DOHH2 (cell line): Measurements from ENCODE around the gene EPHA3.

Experiments used
- H3F3A ChIP-seq: fragments of 200-600 bp; sonication (generic), shearing (Covaris generic); 2 replicates; pipeline ENCODE4 v1.6.0; 2016; ENCODE audit warnings: antibody characterized with exemption, mild to moderate bottlenecking; ENCODE audit not compliant: control insufficient read depth, insufficient read depth
- H3K27ac ChIP-seq: fragments of 200-600 bp; sonication (generic); 2 replicates; pipeline ENCODE4 v1.5.1; 2014; ENCODE audit warnings: low read depth, mild to moderate bottlenecking, low read length, moderate library complexity
- H3K27me3 ChIP-seq: fragments of 200-600 bp; sonication (generic); 2 replicates; pipeline ENCODE4 v1.6.1; 2014; ENCODE audit warnings: mild to moderate bottlenecking, low read length, mixed read lengths; ENCODE audit not compliant: control insufficient read depth
- H3K36me3 ChIP-seq: fragments of 200-600 bp; sonication (generic); 2 replicates; pipeline ENCODE4 v1.6.1; 2014; ENCODE audit warnings: mild to moderate bottlenecking, low read length, moderate library complexity, mixed read lengths; ENCODE audit not compliant: control insufficient read depth
- H3K4me1 ChIP-seq: fragments of 200-600 bp; sonication (generic); 2 replicates; pipeline ENCODE4 v1.6.1; 2014; ENCODE audit warnings: mild to moderate bottlenecking, low read length, mixed read lengths; ENCODE audit not compliant: control insufficient read depth
- H3K4me2 ChIP-seq: fragments of 200-600 bp; sonication (generic); 2 replicates; pipeline ENCODE4 v1.6.0; 2014; ENCODE audit warnings: mild to moderate bottlenecking, low read length, moderate library complexity
- H3K4me3 ChIP-seq: fragments of 200-600 bp; sonication (generic); 2 replicates; pipeline ENCODE4 v1.5.1; 2014; ENCODE audit warnings: mild to moderate bottlenecking, low read length, mixed read lengths
- H3K79me2 ChIP-seq: fragments of 200-600 bp; sonication (generic); 2 replicates; pipeline ENCODE4 v1.6.1; 2014; ENCODE audit warnings: mild to moderate bottlenecking, low read length, mixed read lengths; ENCODE audit not compliant: control insufficient read depth
- H3K9me2 ChIP-seq: fragments of 200-600 bp; sonication (generic); replicated peaks from 2 replicates; pipeline ENCODE4 v1.6.1; 2014; ENCODE audit warnings: mild to moderate bottlenecking, low read length, mixed read lengths; ENCODE audit not compliant: control insufficient read depth
- H3K9me3 ChIP-seq: fragments of 200-600 bp; sonication (generic); 2 replicates; pipeline ENCODE4 v1.6.1; 2014; ENCODE audit warnings: antibody characterized with exemption, low read length, mixed read lengths; ENCODE audit not compliant: control insufficient read depth, insufficient read depth
- H4K20me1 ChIP-seq: fragments of 200-600 bp; sonication (generic); 2 replicates; pipeline ENCODE4 v1.6.0; 2014; ENCODE audit warnings: low read depth, mild to moderate bottlenecking, antibody characterized with exemption, low read length, moderate library complexity; ENCODE audit not compliant: control insufficient read depth, insufficient read depth
- CTCF ChIP-seq: fragments of 200-600 bp; sonication (generic); IDR thresholded peaks from one replicate; pipeline ENCODE4 v1.5.1; 2014; ENCODE audit warnings: antibody characterized with exemption, mild to moderate bottlenecking, low read depth, low read length; ENCODE audit not compliant: poor library complexity, severe bottlenecking
- EZH2phosphoT487 ChIP-seq: fragments of 200-600 bp; sonication (generic); IDR thresholded peaks from 2 replicates; pipeline ENCODE4 v1.6.1; 2017; ENCODE audit warnings: borderline replicate concordance, mild to moderate bottlenecking, antibody characterized with exemption, low read length, moderate library complexity, mixed read lengths

EPHA3 gene

GRCh38 chr3:89467898-89468363, 360.5 kb downstream of the EPHA3 start:
- H3K4me1 ChIP-seq = no peaks in the 10 kb centered on the region
- no peak overlapping the region for H3K27ac ChIP-seq
- H4K20me1 ChIP-seq = no peaks in the 10 kb centered on the region
- H3K4me3 ChIP-seq = no peak overlapping the region
- no peaks in the 10 kb centered on the region for H3F3A ChIP-seq
- H3K9me3 ChIP-seq = no peaks in the 10 kb centered on the region
- no peaks in the 10 kb centered on the region for H3K36me3 ChIP-seq
- H3K79me2 ChIP-seq = no peaks in the 10 kb centered on the region
- H3K27me3 ChIP-seq = no peaks in the 10 kb centered on the region
- no peaks in the 10 kb centered on the region for H3K9me2 ChIP-seq
- no peak overlapping the region for H3K4me2 ChIP-seq
- no peak for TF ChIP-seq CTCF
- no peak for TF ChIP-seq EZH2phosphoT487

- no peaks in the 10 kb centered on the region for H3K36me3 ChIP-seq
- H3F3A ChIP-seq = no peaks in the 10 kb centered on the region
- no peak overlapping the region for H3K4me3 ChIP-seq
- no peak overlapping the region for H3K27ac ChIP-seq
- H3K9me2 ChIP-seq = no peaks in the 10 kb centered on the region
- no peak overlapping the region for H3K4me2 ChIP-seq
- H4K20me1 ChIP-seq = no peaks in the 10 kb centered on the region
- TF ChIP-seq EZH2phosphoT487 (no peak), CTCF (no peak)
- no peaks in the 10 kb centered on the region for H3K27me3 ChIP-seq
- no peaks in the 10 kb centered on the region for H3K79me2 ChIP-seq
- no peaks in the 10 kb centered on the region for H3K9me3 ChIP-seq
- no peaks in the 10 kb centered on the region for H3K4me1 ChIP-seq
Observed at GRCh38 chr3:89472101-89472500, 364.7 kb downstream of the EPHA3 start.

- no peaks in the 10 kb centered on the region for H3K9me2 ChIP-seq
- H3K4me3 ChIP-seq = no peak overlapping the region
- TF ChIP-seq EZH2phosphoT487 (no peak), CTCF (no peak)
- H3K4me1 ChIP-seq = no peaks in the 10 kb centered on the region
- H3K4me2 ChIP-seq = no peak overlapping the region
- no peaks in the 10 kb centered on the region for H3K27me3 ChIP-seq
- H3K27ac ChIP-seq = no peak overlapping the region
- H3K79me2 ChIP-seq = no peaks in the 10 kb centered on the region
- H4K20me1 ChIP-seq = no peaks in the 10 kb centered on the region
- H3F3A ChIP-seq = no peaks in the 10 kb centered on the region
- no peaks in the 10 kb centered on the region for H3K36me3 ChIP-seq
- H3K9me3 ChIP-seq = no peaks in the 10 kb centered on the region
Observed at GRCh38 chr3:89474333-89475130, 367.1 kb downstream of the EPHA3 start.
